ENCODE measurements around the gene ITK. TPM values are rescaled to one million over a fixed set of nuclear protein-coding genes. Genes with fewer than 3 reads are reported as not detected.

The ITK gene
- total RNA-seq, 1 donor from 2014 or later = not detected

DNA sequence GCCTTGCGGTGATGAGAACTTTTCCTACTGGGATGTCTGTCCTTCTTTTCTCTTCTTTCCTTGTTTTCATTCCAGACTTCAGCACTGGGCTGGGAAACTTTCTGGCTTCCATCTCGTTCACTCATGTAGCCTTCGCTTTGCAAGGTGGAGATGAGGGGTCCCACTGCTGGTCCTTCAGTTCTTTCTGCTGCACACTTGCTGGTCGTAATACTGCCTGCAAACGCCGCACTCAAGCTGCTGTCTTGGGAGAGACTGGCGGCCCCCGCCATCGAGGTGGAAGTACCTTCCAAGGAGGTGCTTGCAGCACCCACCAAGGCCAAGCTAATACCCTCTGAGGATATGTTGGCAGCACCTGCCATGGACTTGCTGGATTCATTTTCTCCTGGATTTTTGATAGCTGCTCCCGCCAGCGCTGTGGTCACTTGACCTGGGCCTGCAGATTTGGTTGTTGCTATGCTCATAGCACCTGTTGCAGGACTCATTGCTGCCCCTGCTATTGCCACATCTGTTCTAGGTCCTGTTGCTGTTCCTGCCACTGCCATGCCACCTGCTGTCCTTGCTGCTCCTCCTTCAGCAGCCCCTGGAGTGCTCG, 17.6 kb upstream of the ITK start:
- H3K36me3 ChIP-seq = no peaks in the 10 kb centered on the region
- no peaks in the 10 kb centered on the region for H3K4me1 ChIP-seq
- no peak for DNase-seq (ENCODE audit: low spot score)
- H4K20me1 ChIP-seq (ENCODE audit: low read depth) = no peaks in the 10 kb centered on the region
- H3K9me3 ChIP-seq (ENCODE audit: low read depth) = no peaks in the 10 kb centered on the region
- no peaks in the 10 kb centered on the region for H3K36me3 Mint-ChIP-seq
- no peak overlapping the region for H3K4me3 Mint-ChIP-seq
- peaks cover 2% of the 10 kb centered on the region for H3K4me1 Mint-ChIP-seq
- no peaks in the 10 kb centered on the region for H3K9me3 Mint-ChIP-seq
- H3K27ac ChIP-seq = no peak overlapping the region
- no peak overlapping the region for H3K9ac ChIP-seq
- H3K27me3 ChIP-seq = no peaks in the 10 kb centered on the region
- no peak overlapping the region for H3K4me2 ChIP-seq
- no peak overlapping the region for H2AFZ ChIP-seq (replicated peaks)
- no peaks in the 10 kb centered on the region for H3K79me2 ChIP-seq (ENCODE audit: low read depth)
- H3K27ac Mint-ChIP-seq = no peak overlapping the region
- TF ChIP-seq EZH2 (IDR thresholded peaks at IDR 0.05) (no peak), EZH2phosphoT487 (IDR thresholded peaks at IDR 0.05) (no peak)
- TF ChIP-seq, protein P1, sequence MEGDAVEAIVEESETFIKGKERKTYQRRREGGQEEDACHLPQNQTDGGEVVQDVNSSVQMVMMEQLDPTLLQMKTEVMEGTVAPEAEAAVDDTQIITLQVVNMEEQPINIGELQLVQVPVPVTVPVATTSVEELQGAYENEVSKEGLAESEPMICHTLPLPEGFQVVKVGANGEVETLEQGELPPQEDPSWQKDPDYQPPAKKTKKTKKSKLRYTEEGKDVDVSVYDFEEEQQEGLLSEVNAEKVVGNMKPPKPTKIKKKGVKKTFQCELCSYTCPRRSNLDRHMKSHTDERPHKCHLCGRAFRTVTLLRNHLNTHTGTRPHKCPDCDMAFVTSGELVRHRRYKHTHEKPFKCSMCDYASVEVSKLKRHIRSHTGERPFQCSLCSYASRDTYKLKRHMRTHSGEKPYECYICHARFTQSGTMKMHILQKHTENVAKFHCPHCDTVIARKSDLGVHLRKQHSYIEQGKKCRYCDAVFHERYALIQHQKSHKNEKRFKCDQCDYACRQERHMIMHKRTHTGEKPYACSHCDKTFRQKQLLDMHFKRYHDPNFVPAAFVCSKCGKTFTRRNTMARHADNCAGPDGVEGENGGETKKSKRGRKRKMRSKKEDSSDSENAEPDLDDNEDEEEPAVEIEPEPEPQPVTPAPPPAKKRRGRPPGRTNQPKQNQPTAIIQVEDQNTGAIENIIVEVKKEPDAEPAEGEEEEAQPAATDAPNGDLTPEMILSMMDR (IDR thresholded peaks at IDR 0.05) = no peak
- H3K4me3 ChIP-seq = no peak overlapping the region
- H3F3A ChIP-seq (ENCODE audit: low read depth) = no peaks in the 10 kb centered on the region
- peaks cover 3% of the 10 kb centered on the region for H3K27me3 Mint-ChIP-seq (ENCODE audit: insufficient read depth, low read depth)

DNA sequence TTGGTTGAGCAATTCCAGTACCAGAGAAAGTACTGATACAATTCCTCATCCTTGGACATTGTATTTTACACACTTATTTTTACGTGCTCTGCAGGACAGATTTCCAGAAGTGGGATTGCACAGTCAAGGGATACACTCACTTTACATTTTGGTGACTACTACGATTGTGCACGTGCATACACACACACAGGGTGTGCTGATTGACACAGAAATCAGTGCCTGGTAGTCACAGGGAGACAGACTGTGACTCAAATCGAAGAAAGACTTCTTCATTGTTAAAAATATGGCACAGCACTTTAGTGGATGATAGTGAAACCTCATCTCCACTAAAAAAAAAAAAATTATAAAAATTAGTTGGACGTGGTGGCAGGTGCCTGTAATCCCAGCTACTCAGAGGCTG, 16.1 kb upstream of the ITK start:
- no peaks in the 10 kb centered on the region for H3K9me3 Mint-ChIP-seq
- no peak overlapping the region for H3K4me3 Mint-ChIP-seq
- H3K27me3 Mint-ChIP-seq (ENCODE audit: insufficient read depth, low read depth) = peaks cover 3% of the 10 kb centered on the region

DNA sequence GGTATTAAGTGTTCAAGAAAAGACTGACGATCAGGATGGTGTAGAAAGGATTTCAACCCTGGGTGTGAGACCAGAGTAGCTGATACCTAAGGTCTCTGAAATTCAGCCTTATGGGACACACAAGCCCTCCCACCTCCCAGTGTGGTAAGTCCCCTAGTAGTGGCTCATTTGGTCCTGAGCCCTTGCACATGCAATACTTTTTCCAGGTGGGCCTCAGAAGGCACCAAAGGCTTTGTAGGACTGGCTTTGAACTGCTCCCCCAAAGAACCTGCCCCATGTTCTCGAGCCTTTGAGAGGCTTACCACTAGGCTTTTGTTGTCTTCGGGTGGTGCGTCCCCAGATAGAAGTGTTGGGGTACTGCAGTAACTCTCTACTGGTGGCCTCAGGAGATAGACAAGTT, 15.4 kb upstream of the ITK start:
- H3K4me3 Mint-ChIP-seq = no peak overlapping the region

More for the DNA sequence above, 16.1 kb upstream of the ITK start:
- H3K4me1 ChIP-seq = no peaks in the 10 kb centered on the region
- no peak overlapping the region for H3K4me2 ChIP-seq
- no peaks in the 10 kb centered on the region for H4K20me1 ChIP-seq (ENCODE audit: low read depth)
- no peak overlapping the region for H3K9ac ChIP-seq
- H3K36me3 ChIP-seq = no peaks in the 10 kb centered on the region
- H3K27ac ChIP-seq = no peak overlapping the region
- no peaks in the 10 kb centered on the region for H3K27me3 ChIP-seq
- H3K79me2 ChIP-seq (ENCODE audit: low read depth) = no peaks in the 10 kb centered on the region
- Mint-ChIP-seq H3K27ac (no peak overlapping the region), H3K36me3 (no peaks in the 10 kb centered on the region), H3K4me1 (peaks cover 2% of the 10 kb centered on the region)
- no peak overlapping the region for H2AFZ ChIP-seq (replicated peaks)
- TF ChIP-seq EZH2 (IDR thresholded peaks at IDR 0.05) = no peak
- TF ChIP-seq, protein P1 (IDR thresholded peaks at IDR 0.05) = no peak
- TF ChIP-seq EZH2phosphoT487 (IDR thresholded peaks at IDR 0.05) = no peak
- H3K4me3 ChIP-seq = no peak overlapping the region
- H3K9me3 ChIP-seq (ENCODE audit: low read depth) = no peaks in the 10 kb centered on the region
- DNase-seq (ENCODE audit: low spot score) = no peak
- H3F3A ChIP-seq (ENCODE audit: low read depth) = no peaks in the 10 kb centered on the region

More for the DNA sequence above, 15.4 kb upstream of the ITK start:
- Histone ChIP-seq H3K79me2 (ENCODE audit: low read depth) (no peaks in the 10 kb centered on the region), H3K4me2 (no peak overlapping the region), H3K9ac (no peak overlapping the region), H3K4me1 (no peaks in the 10 kb centered on the region), H2AFZ (replicated peaks) (no peak overlapping the region), H3K27ac (no peak overlapping the region), H3K9me3 (ENCODE audit: low read depth) (no peaks in the 10 kb centered on the region), H3K27me3 (no peaks in the 10 kb centered on the region), H3K4me3 (no peak overlapping the region), H3K36me3 (no peaks in the 10 kb centered on the region), H4K20me1 (ENCODE audit: low read depth) (no peaks in the 10 kb centered on the region), H3F3A (ENCODE audit: low read depth) (no peaks in the 10 kb centered on the region)
- Mint-ChIP-seq H3K36me3 (no peaks in the 10 kb centered on the region), H3K27me3 (ENCODE audit: insufficient read depth, low read depth) (peaks cover 3% of the 10 kb centered on the region), H3K9me3 (no peaks in the 10 kb centered on the region), H3K27ac (no peak overlapping the region), H3K4me1 (peaks cover 2% of the 10 kb centered on the region)
- TF ChIP-seq EZH2 (IDR thresholded peaks at IDR 0.05) (no peak), EZH2phosphoT487 (IDR thresholded peaks at IDR 0.05) (no peak)
- TF ChIP-seq, protein P1 (IDR thresholded peaks at IDR 0.05) = no peak
- no peak for DNase-seq (ENCODE audit: low spot score)
